GM19328 (cell line): ENCODE results near the gene DDIAS.
A peak's percentile ranks its signal among the peaks of the same experiment; 100 is the strongest.
"Not testable (repeated sequence)": the region's sequence is repeated elsewhere in the genome, so short reads cannot be mapped to it uniquely, and the experiment has no call there.

Experiments
- ATAC-seq: cut with Tn5 transposase; IDR thresholded peaks from one replicate; pipeline ENCODE4 v1.9.1; 2021; ENCODE audit warnings: mild to moderate bottlenecking, moderate library complexity; ENCODE audit not compliant: unreplicated experiment

Gene DDIAS, protein sequence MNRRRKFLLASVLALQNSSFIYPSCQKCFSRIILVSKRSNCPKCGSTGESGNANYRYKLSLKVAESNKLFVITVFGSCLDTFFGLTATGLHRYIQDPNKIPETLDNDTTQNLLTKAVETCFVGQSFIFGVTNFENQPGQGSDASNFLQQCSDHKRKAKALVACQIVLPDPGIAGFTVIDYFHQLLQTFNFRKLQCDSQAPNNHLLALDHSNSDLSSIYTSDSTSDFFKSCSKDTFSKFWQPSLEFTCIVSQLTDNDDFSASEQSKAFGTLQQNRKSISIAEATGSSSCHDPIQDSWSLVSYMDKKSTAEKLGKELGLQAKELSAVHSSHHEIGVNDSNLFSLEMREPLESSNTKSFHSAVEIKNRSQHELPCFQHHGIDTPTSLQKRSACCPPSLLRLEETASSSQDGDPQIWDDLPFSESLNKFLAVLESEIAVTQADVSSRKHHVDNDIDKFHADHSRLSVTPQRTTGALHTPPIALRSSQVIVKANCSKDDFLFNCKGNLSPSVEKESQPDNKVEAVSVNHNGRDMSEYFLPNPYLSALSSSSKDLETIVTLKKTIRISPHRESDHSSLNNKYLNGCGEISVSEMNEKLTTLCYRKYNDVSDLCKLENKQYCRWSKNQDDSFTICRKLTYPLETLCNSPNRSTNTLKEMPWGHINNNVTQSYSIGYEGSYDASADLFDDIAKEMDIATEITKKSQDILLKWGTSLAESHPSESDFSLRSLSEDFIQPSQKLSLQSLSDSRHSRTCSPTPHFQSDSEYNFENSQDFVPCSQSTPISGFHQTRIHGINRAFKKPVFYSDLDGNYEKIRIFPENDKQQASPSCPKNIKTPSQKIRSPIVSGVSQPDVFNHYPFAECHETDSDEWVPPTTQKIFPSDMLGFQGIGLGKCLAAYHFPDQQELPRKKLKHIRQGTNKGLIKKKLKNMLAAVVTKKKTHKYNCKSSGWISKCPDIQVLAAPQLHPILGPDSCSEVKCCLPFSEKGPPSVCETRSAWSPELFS

GRCh38 chr11:82901165-82901921 lies at the start of gene DDIAS:
Gene DDIAS (plus strand): TSS chr11:82901736. CDS start chr11:82914739, 13,003 bp downstream.
- ATAC-seq: peak; percentile 56

DNA sequence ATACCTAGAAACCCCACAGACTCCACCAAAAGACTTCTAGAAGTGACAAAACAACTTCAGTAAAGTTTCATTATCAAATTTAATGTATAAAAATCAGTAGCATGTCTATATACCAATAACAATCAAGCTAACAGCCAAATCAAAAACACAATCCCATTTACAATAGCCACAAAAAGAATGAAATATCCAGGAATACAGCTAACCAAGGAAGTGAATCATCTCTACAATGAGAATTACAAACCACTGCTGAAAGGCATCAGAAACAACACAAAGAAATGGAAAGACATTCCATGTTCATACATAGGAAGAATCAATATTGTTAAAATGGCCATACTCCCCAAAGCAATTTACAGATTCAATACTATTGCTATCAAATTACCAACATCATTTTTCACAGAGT lies 47.3 kb upstream of the DDIAS start:
- ATAC-seq: no peak

DNA sequence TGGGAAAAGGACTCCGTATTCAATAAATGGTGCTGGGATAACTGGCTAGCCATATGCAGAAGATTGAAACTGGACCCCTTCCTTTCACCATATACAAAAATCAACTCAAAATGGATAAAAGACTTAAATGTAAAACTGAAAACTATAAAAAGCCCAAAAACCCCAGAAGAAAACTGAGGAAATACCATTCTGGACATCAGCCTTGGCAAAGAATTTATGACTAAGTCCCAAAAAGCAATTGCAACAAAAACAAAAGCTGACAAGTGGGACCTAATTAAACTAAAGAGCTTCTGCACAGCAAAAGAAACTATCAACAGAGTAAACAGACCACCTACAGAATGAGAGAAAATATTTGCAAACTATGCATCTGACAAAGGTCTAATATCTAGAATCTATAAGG lies 46.6 kb upstream of the DDIAS start:
- ATAC-seq: not testable (repeated sequence)

DNA sequence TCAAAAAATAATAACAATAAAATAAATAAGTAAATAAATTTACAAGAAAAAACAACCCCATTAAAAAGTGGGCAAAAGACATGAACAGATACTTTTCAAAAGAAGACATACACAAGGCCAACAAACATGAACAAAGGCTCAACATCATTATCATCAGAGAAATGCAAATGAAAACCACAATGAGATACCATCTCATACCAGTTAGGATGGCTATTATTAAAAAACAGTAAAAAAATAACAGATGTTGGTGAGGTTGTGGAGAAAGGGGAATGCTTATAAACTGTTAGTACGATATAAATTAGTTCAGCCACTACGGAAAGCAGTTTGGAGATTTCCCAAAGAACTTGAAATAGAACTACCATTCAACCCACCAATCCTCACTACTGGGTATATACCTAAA lies 45.9 kb upstream of the DDIAS start:
- no peak for ATAC-seq

DNA sequence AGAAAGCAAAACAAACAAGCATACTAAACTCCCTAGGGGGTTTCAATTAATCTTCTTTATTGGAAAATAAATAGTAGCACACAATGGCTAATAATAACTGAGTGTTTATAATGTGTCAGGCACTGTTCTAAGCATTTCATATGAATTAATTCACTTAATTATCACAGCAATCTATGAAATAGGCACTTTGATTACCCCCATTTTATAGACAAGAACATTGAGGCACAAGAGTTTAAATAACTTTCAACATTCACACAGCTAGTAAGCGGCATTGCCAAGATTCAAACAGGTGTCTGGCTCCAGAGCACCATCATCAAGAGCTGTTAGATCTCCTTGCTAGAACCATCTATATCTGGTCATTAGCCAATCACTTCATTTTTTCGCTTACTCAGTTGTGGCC lies 44.4 kb upstream of the DDIAS start:
- ATAC-seq: no peak

DNA sequence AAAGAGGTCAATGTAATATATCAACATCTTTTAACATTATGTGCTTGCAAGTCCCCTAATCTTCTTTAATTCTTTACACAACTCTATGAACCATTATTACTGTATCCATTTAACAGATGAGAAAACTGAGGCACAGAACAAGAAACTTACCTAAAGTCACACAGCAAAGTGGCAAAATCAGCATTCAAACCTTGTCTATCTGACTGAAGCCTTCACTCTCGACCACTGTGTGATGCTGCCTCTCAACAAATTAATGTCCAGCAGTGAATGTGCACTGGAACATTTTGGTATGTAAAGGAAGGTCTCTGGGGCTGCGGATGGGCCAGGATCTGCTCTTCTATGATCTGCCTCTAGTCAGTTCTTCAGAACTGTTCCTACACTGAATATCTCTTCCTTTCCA lies 43.4 kb upstream of the DDIAS start:
- ATAC-seq: no peak

GRCh38 chr11:82858556-82859091 lies 42.9 kb upstream of the DDIAS start:
- no peak for ATAC-seq

GRCh38 chr11:82859750-82860149 lies 41.8 kb upstream of the DDIAS start:
- ATAC-seq: no peak

- ATAC-seq: no peak
Measured at GRCh38 chr11:82862379-82862778, 39.2 kb upstream of the DDIAS start.

GRCh38 chr11:82863209-82863608 lies 38.3 kb upstream of the DDIAS start:
- ATAC-seq: no peak

DNA sequence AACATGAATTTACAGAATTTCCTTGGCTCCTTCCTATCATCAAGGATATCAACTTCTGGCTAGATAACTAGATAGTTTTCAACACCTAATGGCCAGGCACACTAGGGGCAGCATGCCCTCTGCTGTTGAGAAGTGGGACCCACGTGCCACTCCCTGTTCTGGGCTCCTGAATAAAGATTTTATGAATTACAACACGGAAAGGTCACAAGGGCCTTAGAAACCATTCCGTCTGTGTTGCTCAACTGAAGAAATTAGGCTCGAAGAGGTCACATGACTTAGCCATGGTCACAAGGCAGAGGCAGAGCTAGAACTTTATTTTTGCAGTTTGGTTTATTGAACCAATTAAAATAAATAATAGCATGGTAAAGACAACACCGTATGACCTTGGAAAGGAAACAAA lies 37.3 kb upstream of the DDIAS start:
- ATAC-seq: no peak

GRCh38 chr11:82865841-82866240 lies 35.7 kb upstream of the DDIAS start:
- ATAC-seq: no peak

DNA sequence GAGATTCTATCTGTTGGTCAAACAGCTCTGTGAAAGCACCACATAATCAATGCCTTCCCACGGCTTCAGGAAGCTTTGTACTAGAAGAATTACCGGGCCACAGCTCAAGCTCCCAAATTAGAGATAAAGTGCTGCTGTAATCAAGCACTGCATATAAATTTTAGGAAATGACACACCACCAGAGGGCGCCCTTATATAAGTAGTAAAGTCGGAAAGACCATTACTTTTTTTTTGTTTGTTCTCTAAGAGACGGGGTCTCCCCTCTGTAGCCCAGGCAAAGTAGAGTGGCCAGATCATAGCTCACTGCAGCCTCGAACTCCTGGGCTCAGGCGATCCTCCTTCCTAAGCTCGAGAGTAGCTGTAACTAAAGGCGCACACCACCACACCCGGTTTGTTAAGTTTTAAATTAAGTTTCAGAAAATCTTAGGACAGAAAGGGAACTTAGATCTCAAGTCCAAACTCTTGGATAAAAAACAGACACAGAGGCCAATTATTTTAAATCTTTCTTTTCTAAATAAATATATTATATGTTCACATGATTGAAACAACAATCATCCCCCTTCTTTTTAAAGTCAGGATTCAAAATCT lies 33.9 kb upstream of the DDIAS start:
- no peak for ATAC-seq

DNA sequence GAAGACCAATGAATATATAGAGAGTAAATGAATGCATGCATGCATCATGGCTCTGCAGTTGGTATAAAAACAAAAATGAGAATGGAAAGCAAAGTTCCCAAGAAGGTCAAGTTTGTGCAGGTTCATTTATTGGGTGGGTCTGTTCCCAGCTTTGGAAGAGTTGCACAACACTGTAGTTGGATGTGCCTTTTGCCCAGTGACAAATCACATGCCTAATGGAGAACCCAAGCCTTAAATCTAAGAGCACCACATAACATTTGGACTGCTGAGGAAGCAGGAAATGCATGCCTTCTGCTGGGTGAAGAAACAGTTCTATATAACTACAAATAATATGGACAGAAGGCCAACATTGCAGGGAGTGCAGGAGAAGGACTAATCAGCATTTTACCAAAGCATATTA lies 31.9 kb upstream of the DDIAS start:
- no peak for ATAC-seq

DNA sequence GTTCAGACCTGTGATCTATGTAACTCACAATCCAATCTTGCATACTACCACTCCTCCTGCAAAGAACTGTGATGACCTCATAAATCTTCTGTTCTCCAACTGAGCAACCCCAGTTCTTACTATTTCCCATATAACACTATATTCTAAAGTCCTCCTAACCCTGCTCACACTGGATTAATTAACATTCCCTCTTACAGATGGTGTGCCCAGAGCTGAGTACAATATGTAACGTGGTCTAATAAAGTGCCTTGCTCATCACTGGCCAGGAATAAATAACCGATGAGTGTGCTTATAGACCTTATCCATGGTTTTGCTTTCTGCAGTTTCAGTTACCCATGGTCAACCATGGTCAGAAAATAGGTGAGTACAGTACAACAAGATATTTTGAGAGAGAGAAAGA lies 29.9 kb upstream of the DDIAS start:
- ATAC-seq: no peak

DNA sequence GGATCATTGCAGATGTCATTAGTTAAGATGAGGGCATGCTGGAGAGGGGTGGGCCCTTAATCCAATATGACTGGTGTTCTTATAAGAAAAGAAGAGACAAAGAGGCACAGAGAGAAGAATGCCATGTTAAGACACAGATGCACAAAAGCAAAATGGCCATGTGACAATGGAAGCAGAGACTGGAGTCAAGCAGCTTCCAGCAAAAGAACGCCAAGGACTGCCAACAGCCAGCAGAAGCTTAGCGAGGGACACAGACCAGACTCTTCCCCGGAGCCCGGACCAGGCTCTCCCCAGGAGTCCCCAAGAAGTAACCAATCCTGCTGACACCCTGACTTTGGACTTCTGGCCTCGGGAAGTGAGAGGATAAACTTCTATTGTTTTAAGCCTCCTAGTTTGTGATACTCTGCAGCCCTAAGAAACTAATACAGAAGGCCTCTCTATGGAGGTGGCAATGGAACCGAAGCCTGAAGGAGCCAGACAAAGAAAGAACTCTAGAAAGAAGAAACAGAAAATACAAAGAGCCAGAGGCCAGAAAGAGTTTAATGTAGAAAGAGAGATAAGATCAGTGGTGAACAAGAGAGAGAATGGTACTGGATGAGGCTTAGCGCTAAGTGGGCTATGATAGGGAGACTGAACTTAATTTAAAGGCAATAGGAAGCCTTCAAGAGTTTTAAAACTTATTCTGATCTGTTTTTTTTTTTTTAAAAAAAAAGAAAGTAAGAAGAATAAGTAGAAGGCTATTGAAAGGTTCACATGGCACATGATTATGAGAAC lies 29.0 kb upstream of the DDIAS start:
- ATAC-seq: no peak

GRCh38 chr11:82873919-82874333 lies 27.6 kb upstream of the DDIAS start:
- no peak for ATAC-seq

GRCh38 chr11:82874646-82875523 lies 26.7 kb upstream of the DDIAS start:
- ATAC-seq: no peak

DNA sequence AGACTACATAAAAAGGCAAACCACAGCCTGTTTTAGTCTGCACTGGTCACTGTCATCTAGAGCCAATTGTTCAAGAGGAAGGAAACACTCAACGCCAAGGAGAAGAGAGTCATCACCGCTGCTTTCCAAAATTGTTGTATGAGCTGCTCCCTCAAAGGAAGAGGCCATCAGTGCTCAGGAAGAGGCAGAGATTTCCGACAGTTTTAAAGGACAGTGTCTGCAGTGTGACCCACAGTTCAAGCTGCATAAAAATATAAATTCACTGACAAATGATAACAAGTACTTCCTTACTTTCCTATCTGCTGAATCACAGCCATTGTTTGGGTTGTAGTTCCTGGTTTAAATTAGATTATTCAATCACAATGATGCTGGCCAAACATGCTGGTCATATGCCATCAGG lies 17.7 kb upstream of the DDIAS start:
- no peak for ATAC-seq
